B cell (primary cell): ENCODE data around the gene USP2. TPM values are rescaled to one million over a fixed set of nuclear protein-coding genes. Genes with fewer than 3 reads are reported as not detected.

Experiments
- ATAC-seq: fragments of 200-7000 bp; cut with Tn5 transposase; one replicate; pipeline ENCODE4 v1.10.0; 2021; ENCODE audit warnings: low read depth, mild to moderate bottlenecking, moderate number of reproducible peaks, moderate library complexity
- CTCF ChIA-PET: fragments of 350-600 bp; sonication (Branson Sonifier 250); formaldehyde crosslinking; loops from one replicate; lab custom pipeline; 2021; ENCODE audit warnings: antibody characterized with exemption, inconsistent platforms; lab: Charles Lee
- POLR2A ChIA-PET: fragments of 350-600 bp; sonication (Branson Sonifier 250); formaldehyde crosslinking; loops from one replicate; lab custom pipeline; 2021; ENCODE audit warnings: antibody characterized with exemption; lab: Charles Lee
- DNase-seq: peaks from one replicate; pipeline ENCODE4 v3.0.0; 2013
- H2AFZ ChIP-seq: 2 replicates; pipeline ENCODE4 v1.6.1; 2012; ENCODE audit warnings: mild to moderate bottlenecking, low read depth, low read length; ENCODE audit not compliant: insufficient read depth, poor library complexity, severe bottlenecking
- H3K27ac ChIP-seq, 2 donors: 1 replicate in 1 of 2; 2 replicates in 1 of 2; pipeline ENCODE4 v1.5.1; 2012 to 2013; ENCODE audit warnings: low read length in 2 of 2, mild to moderate bottlenecking in 2 of 2, moderate library complexity in 1 of 2
- H3K27me3 ChIP-seq, 4 experiments: fragments of 200-600 bp in 1 of 4; sonication (generic) in 1 of 4; replicated peaks in 1 of 4; 1 replicate in 2 of 4; 2 replicates in 2 of 4; pipeline versions ENCODE4 v1.6.1 to v1.7.0; 2013 to 2016; ENCODE audit warnings: low read length in 3 of 4, mild to moderate bottlenecking in 2 of 4, mixed read lengths in 1 of 4, moderate library complexity in 1 of 4; ENCODE audit not compliant: insufficient read depth in 4 of 4, control insufficient read depth in 3 of 4; ENCODE audit errors: control extremely low read depth in 1 of 4
- H3K36me3 ChIP-seq, 2 experiments: replicated peaks in 1 of 2; 1 replicate in 1 of 2; 2 replicates in 1 of 2; pipeline versions ENCODE4 v1.6.1 to v1.7.1; 2013; ENCODE audit warnings: low read length in 1 of 2; ENCODE audit not compliant: insufficient read depth in 2 of 2, control insufficient read depth in 1 of 2; ENCODE audit errors: control extremely low read depth in 1 of 2, extremely low read depth in 1 of 2
- H3K4me1 ChIP-seq, 2 donors: fragments of 200-600 bp in 1 of 2; sonication (generic) in 1 of 2; 1 replicate in 1 of 2; 2 replicates in 1 of 2; pipeline versions ENCODE4 v1.5.1 to v1.6.1; 2013 to 2017; ENCODE audit warnings: low read length in 2 of 2; ENCODE audit not compliant: control insufficient read depth in 2 of 2, insufficient read depth in 2 of 2
- H3K4me2 ChIP-seq: replicated peaks from 2 replicates; pipeline ENCODE3; 2012; ENCODE audit warnings: mild to moderate bottlenecking, low read depth, low read length; ENCODE audit not compliant: poor library complexity, severe bottlenecking
- H3K4me3 ChIP-seq, 5 experiments: fragments of 200-600 bp in 1 of 5; sonication (generic) in 1 of 5; 1 replicate in 3 of 5; 2 replicates in 2 of 5; pipeline versions ENCODE4 v1.5.1 to v1.7.0; 2011 to 2016; ENCODE audit warnings: low read length in 4 of 5, mild to moderate bottlenecking in 4 of 5, low read depth in 2 of 5, control low read depth in 1 of 5, moderate library complexity in 1 of 5; ENCODE audit not compliant: insufficient read depth in 1 of 5; ENCODE audit errors: control extremely low read depth in 1 of 5, extremely low read depth in 1 of 5
- H3K79me2 ChIP-seq: fragments of 200-600 bp; sonication (generic); one replicate; pipeline ENCODE4 v1.6.0; 2016; ENCODE audit warnings: low read length; ENCODE audit not compliant: control insufficient read depth, insufficient read depth
- H3K9ac ChIP-seq: fragments of 200-600 bp; sonication (generic); 2 replicates; pipeline ENCODE4 v1.6.1; 2017; ENCODE audit warnings: mild to moderate bottlenecking, low read length, moderate library complexity
- H3K9me3 ChIP-seq, 3 donors: one replicate each; pipeline versions ENCODE4 v1.6.1 to v1.7.1; 2013; ENCODE audit warnings: low read length in 2 of 3; ENCODE audit not compliant: control insufficient read depth in 2 of 3, insufficient read depth in 1 of 3; ENCODE audit errors: control extremely low read depth in 1 of 3
- H4K20me1 ChIP-seq: 2 replicates; pipeline ENCODE4 v1.6.0; 2012; ENCODE audit warnings: mild to moderate bottlenecking, low read length; ENCODE audit not compliant: insufficient read depth, control insufficient read depth, poor library complexity, severe bottlenecking
- H3K27ac Mint-ChIP-seq: one replicate; pipeline ENCODE4 v1.8.0; 2021; ENCODE audit warnings: mixed read lengths
- H3K27me3 Mint-ChIP-seq: one replicate; pipeline ENCODE4 v1.8.0; 2021; ENCODE audit warnings: mixed read lengths
- H3K4me1 Mint-ChIP-seq: one replicate; pipeline ENCODE4 v1.8.0; 2021; ENCODE audit warnings: mixed read lengths
- H3K4me3 Mint-ChIP-seq: one replicate; pipeline ENCODE4 v1.8.0; 2021; ENCODE audit warnings: mixed read lengths
- H3K9me3 Mint-ChIP-seq: one replicate; pipeline ENCODE4 v1.8.0; 2022; ENCODE audit warnings: mixed read lengths; ENCODE audit not compliant: insufficient read depth
- CTCF ChIP-seq: fragments of 200-600 bp; IDR thresholded peaks from one replicate; pipeline ENCODE4 v1.8.0; 2022; ENCODE audit warnings: antibody characterized with exemption, mild to moderate bottlenecking
- EZH2 ChIP-seq: IDR thresholded peaks from 2 replicates; pipeline ENCODE4 v1.6.1; 2012; ENCODE audit warnings: borderline replicate concordance, low read depth, mild to moderate bottlenecking, moderate library complexity, low read length; ENCODE audit not compliant: insufficient read depth, poor library complexity, severe bottlenecking
- WGBS: methylation state at CpG from one replicate; pipeline ENCODE4 v1.1.5; 2013; ENCODE audit warnings: missing lambda C conversion rate; ENCODE audit not compliant: insufficient coverage; 5-methylcytosine and 5-hydroxymethylcytosine counted together
- intact Hi-C: fragments of 100-400 bp; cut with micrococcal nuclease; formaldehyde crosslinking; loops from one replicate; pipeline ENCODE4 v1.10.0; 2022
- polyA plus RNA-seq: library from polyadenylated mRNA; depleted of rRNA; stranded (reverse); fragments of >200 nt; gene quantifications from 2 replicates; pipeline ENCODE4 v1.2.3, GENCODE V29; 2012
- total RNA-seq, 2 donors: library from RNA; stranded (reverse); fragments of 120-200 nt in 1 of 2; gene quantifications; 1 replicate in 1 of 2; 2 replicates in 1 of 2; pipeline versions ENCODE4 v1.2.3 to v1.2.4, GENCODE V29; 2013 to 2022

USP2 gene
- total and polyA plus RNA-seq, 2 donors (not counting 1 experiment from before 2014, with no cell fraction given) = 0.09 TPM; not detected in 1

GRCh38 chr11:119329320-119329719 is 52.2 kb downstream of the USP2 start:
- Mint-ChIP-seq H3K9me3 (no peaks in the 10 kb centered on the region), H3K4me1 (peaks cover 7% of the 10 kb centered on the region), H3K27me3 (peaks cover 9% of the 10 kb centered on the region), H3K4me3 (no peak overlapping the region), H3K27ac (no peak overlapping the region)
- Histone ChIP-seq H3K36me3 (no peaks in the 10 kb centered on the region), H4K20me1 (no peaks in the 10 kb centered on the region), H3K9ac (no peak overlapping the region), H3K27ac (no peak overlapping the region), H3K4me2 (no peak overlapping the region), H2AFZ (no peak overlapping the region), H3K79me2 (peaks cover 6% of the 10 kb centered on the region), H3K27me3 (no peaks in the 10 kb centered on the region), H3K4me3 (no peak overlapping the region), H3K9me3 (no peaks in the 10 kb centered on the region), H3K4me1 (peaks cover 0 to 4% of the 10 kb centered on the region in 2 donors)
- no CpG with 5 or more reads among the region's 2 CpGs for WGBS
- ChIA-PET POLR2A (no interaction called here), CTCF (interaction anchor here (0.7 kb wide), 1 partner anchor 426 kb away, joined by 3 read pairs; no protein-coding TSS in a partner anchor)
- ATAC-seq (no peak), DNase-seq (no peak)
- TF ChIP-seq CTCF (no peak), EZH2 (no peak)
- intact Hi-C loops = no loop called here

- POLR2A ChIA-PET = no interaction called here
- intact Hi-C loops = no loop called here
- H3K4me3 ChIP-seq = no peak overlapping the region
- H3K9me3 ChIP-seq = peaks cover 0 to 4% (median 0%) of the 10 kb centered on the region in 3 donors
- CTCF ChIA-PET = interaction anchor here (0.6 to 4.5 kb wide), 25 partner anchors 8 to 230 kb away, joined by 3 to 45 read pairs (median 5); partner anchors contain the start of genes CBL, DPAGT1, RNF26 and USP2
- H3K9me3 Mint-ChIP-seq = no peaks in the 10 kb centered on the region
- peaks cover 1% of the 10 kb centered on the region for H3K27me3 Mint-ChIP-seq
- no peak overlapping the region for H3K4me3 Mint-ChIP-seq
- 23% methylated on average over 4 of the region's 4 CpGs for WGBS
- peaks cover 0 to 10% (median 4%) of the 10 kb centered on the region in 4 experiments for H3K27me3 ChIP-seq
- H3K27ac ChIP-seq = no peak overlapping the region
- TF ChIP-seq CTCF (no peak), EZH2 (no peak)
- DNase-seq (no peak), ATAC-seq (no peak)
- no peaks in the 10 kb centered on the region for H3K79me2 ChIP-seq
- H3K4me1 ChIP-seq = peaks cover 9 to 23% of the 10 kb centered on the region in 2 donors
- no peak overlapping the region for H3K4me2 ChIP-seq
- H3K4me1 Mint-ChIP-seq = peaks cover 21% of the 10 kb centered on the region
- H4K20me1 ChIP-seq = no peaks in the 10 kb centered on the region
- H3K27ac Mint-ChIP-seq = no peak overlapping the region
- no peaks in the 10 kb centered on the region for H3K36me3 ChIP-seq
- no peak overlapping the region for H2AFZ ChIP-seq
- H3K9ac ChIP-seq = no peak overlapping the region
These were observed 57.3 kb downstream of the USP2 start for GRCh38 chr11:119324189-119324588.
